DND-41 (cell line): ENCODE data around the gene BICDL2.
"Not testable (repeated sequence)": the region's sequence is repeated elsewhere in the genome, so short reads cannot be mapped to it uniquely, and the experiment has no call there.

Experiments
- ATAC-seq: fragments of 200-7000 bp; cut with Tn5 transposase; 3 replicates; pipeline ENCODE4 v1.9.1; 2021; ENCODE audit warnings: low read depth; ENCODE audit not compliant: insufficient read depth
- DNase-seq: peaks from one replicate; pipeline ENCODE4 v3.0.0-alpha.2; 2020
- H2AFZ ChIP-seq: 2 replicates; pipeline ENCODE4 v1.6.0; 2012; ENCODE audit warnings: low read depth, low read length
- H3K27ac ChIP-seq: 2 replicates; pipeline ENCODE4 v1.5.1; 2012; ENCODE audit warnings: low read length, inconsistent platforms
- H3K27me3 ChIP-seq: fragments of 200-600 bp; sonication (generic); 2 replicates; pipeline ENCODE4 v1.6.0; 2012; ENCODE audit warnings: low read length, mild to moderate bottlenecking, inconsistent platforms; ENCODE audit not compliant: insufficient read depth, poor library complexity
- H3K36me3 ChIP-seq: 2 replicates; pipeline ENCODE4 v1.5.1; 2012; ENCODE audit warnings: low read length, inconsistent platforms; ENCODE audit not compliant: insufficient read depth
- H3K4me1 ChIP-seq: 2 replicates; pipeline ENCODE4 v1.5.1; 2012; ENCODE audit warnings: mild to moderate bottlenecking, low read length; ENCODE audit not compliant: insufficient read depth
- H3K4me2 ChIP-seq: 2 replicates; pipeline ENCODE4 v1.6.0; 2012; ENCODE audit warnings: mild to moderate bottlenecking, moderate library complexity, low read length, inconsistent platforms; ENCODE audit not compliant: insufficient read depth
- H3K4me3 ChIP-seq, 2 experiments: fragments of 200-600 bp in 1 of 2; shearing (Covaris generic) in 1 of 2; 2 replicates each; pipeline ENCODE4 v1.5.1; 2012 to 2016; ENCODE audit warnings: inconsistent platforms in 2 of 2, low read length in 2 of 2, mild to moderate bottlenecking in 2 of 2, low read depth in 1 of 2, moderate library complexity in 1 of 2
- H3K79me2 ChIP-seq: 2 replicates; pipeline ENCODE4 v1.6.0; 2012; ENCODE audit warnings: low read length, inconsistent platforms; ENCODE audit not compliant: insufficient read depth
- H3K9ac ChIP-seq: 2 replicates; pipeline ENCODE4 v1.6.0; 2012; ENCODE audit warnings: low read depth, mild to moderate bottlenecking, inconsistent platforms, low read length, moderate library complexity
- H3K9me3 ChIP-seq: 2 replicates; pipeline ENCODE4 v1.5.1; 2012; ENCODE audit warnings: low read length, moderate library complexity, mild to moderate bottlenecking, inconsistent platforms; ENCODE audit not compliant: insufficient read depth, severe bottlenecking
- H4K20me1 ChIP-seq: 2 replicates; pipeline ENCODE4 v1.6.0; 2012; ENCODE audit warnings: low read length; ENCODE audit not compliant: insufficient read depth
- EZH2 ChIP-seq: IDR thresholded peaks from 3 replicates; pipeline ENCODE4 v1.6.1; 2012; ENCODE audit warnings: borderline replicate concordance, low read depth, mild to moderate bottlenecking, moderate library complexity, low read length, inconsistent platforms; ENCODE audit not compliant: severe bottlenecking
- TF ChIP-seq, protein P1 (sequence below): IDR thresholded peaks from 2 replicates; pipeline ENCODE4 v1.5.1; 2012; ENCODE audit warnings: borderline replicate concordance, low read length, moderate library complexity, mild to moderate bottlenecking; ENCODE audit not compliant: poor library complexity, severe bottlenecking; ENCODE audit errors: extremely low read depth

BICDL2 gene

DNA sequence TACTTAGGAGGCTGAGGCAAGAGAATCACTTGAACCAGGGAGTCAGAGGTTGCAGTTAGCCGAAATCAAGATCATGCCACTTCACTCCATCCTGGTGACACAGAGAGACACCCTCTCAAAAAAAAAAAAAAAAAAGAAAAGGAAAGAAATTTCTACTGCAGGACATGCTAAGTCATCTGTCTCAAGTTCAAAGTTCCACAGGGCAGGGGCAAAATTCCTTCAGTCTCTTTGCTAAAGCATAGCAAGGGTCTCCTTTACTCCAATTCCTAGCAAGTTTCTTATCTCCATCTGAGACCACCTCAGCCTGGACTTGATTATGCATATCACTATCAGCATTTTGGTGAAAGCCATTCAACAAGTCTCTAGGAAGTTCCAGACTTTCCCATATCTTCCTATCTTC is 47.7 kb upstream of the BICDL2 start:
- Histone ChIP-seq H3K79me2 (no peaks in the 10 kb centered on the region), H3K27ac (no peak overlapping the region), H3K4me3 (no peak overlapping the region), H3K9me3 (no peaks in the 10 kb centered on the region), H3K27me3 (no peaks in the 10 kb centered on the region), H3K4me2 (no peak overlapping the region), H3K4me1 (peaks cover 10% of the 10 kb centered on the region), H3K9ac (no peak overlapping the region), H4K20me1 (no peaks in the 10 kb centered on the region), H2AFZ (no peak overlapping the region), H3K36me3 (no peaks in the 10 kb centered on the region)
- no peak for DNase-seq
- no peak for TF ChIP-seq EZH2
- TF ChIP-seq, protein P1, sequence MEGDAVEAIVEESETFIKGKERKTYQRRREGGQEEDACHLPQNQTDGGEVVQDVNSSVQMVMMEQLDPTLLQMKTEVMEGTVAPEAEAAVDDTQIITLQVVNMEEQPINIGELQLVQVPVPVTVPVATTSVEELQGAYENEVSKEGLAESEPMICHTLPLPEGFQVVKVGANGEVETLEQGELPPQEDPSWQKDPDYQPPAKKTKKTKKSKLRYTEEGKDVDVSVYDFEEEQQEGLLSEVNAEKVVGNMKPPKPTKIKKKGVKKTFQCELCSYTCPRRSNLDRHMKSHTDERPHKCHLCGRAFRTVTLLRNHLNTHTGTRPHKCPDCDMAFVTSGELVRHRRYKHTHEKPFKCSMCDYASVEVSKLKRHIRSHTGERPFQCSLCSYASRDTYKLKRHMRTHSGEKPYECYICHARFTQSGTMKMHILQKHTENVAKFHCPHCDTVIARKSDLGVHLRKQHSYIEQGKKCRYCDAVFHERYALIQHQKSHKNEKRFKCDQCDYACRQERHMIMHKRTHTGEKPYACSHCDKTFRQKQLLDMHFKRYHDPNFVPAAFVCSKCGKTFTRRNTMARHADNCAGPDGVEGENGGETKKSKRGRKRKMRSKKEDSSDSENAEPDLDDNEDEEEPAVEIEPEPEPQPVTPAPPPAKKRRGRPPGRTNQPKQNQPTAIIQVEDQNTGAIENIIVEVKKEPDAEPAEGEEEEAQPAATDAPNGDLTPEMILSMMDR, result no peak
- no peak for ATAC-seq

DNA sequence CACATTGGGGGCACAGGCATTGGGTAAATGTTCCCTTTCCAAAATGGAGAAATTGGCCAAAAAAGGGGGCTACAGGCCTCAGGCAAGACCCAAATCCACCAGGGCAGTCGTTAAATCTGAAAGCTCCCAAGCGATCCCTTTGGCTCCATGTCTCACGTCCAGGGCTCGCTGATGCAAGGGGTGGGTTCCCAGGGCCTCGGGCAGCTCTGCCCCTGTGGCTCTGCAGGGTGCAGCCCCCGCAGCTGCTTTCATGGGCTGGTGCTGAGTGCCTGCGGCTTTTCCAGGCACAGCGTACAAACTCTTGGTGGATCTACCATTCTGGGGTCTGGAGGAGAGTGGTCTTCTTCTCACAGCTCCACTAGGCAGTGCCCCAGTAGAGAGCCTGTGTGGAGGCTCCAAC is 46.7 kb upstream of the BICDL2 start:
- not testable (repeated sequence) for H3K79me2 ChIP-seq, H4K20me1 ChIP-seq, H3K27me3 ChIP-seq, ATAC-seq, DNase-seq, H3K9me3 ChIP-seq, H3K9ac ChIP-seq, H3K36me3 ChIP-seq, H2AFZ ChIP-seq, H3K4me2 ChIP-seq, H3K4me3 ChIP-seq
- peaks cover 21% of the 10 kb centered on the region for H3K4me1 ChIP-seq
- H3K27ac ChIP-seq, result peak overlapping the region; percentile 50

DNA sequence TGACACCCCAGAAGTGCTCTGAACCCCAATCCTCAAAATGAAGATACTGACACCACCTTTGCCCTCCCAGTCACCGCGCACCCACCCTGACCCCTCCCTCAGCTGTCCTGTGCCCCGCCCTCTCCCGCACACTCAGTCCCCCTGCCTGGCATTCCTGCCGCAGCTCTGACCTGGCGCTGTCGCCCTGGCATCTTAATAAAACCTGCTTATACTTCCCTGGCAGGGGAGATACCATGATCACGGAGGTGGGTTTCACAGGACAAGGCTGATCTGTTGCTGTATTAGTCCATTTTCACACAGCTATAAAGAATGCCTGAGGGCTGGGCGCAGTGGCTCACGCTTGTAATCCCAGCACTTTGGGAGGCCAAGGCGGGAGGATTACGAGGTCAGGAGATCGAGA is 45.2 kb upstream of the BICDL2 start:
- not testable (repeated sequence) for H3K4me3 ChIP-seq, H4K20me1 ChIP-seq, H3K27me3 ChIP-seq, H2AFZ ChIP-seq, H3K27ac ChIP-seq, H3K9me3 ChIP-seq, H3K9ac ChIP-seq, H3K4me2 ChIP-seq, H3K36me3 ChIP-seq, H3K79me2 ChIP-seq, ATAC-seq, DNase-seq
- peaks cover 36% of the 10 kb centered on the region for H3K4me1 ChIP-seq

DNA sequence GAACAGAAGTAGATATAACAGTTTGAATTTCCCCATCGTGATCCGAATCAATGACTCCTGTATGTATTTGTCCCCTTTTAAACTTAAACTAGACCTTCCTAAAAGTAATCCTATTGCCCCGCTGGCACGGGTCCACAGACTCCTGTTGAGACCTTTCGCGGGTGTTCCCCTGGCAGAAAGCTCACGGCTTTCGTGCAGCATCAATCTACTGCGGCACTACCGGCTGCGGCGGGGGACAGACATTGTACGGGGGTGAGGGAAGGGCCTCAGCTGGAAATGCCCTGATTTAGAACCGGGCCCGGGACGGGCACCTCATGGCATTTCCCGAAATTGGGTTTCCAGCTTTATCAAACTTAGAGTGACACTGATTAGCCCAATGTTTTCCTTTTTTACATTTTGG is 43.3 kb upstream of the BICDL2 start:
- Histone ChIP-seq H3K4me1 (peaks cover 53% of the 10 kb centered on the region), H3K27me3 (no peaks in the 10 kb centered on the region), H2AFZ (no peak overlapping the region), H3K9me3 (no peaks in the 10 kb centered on the region), H3K9ac (no peak overlapping the region), H3K79me2 (no peaks in the 10 kb centered on the region), H4K20me1 (no peaks in the 10 kb centered on the region), H3K4me2 (no peak overlapping the region), H3K36me3 (no peaks in the 10 kb centered on the region), H3K4me3 (no peak overlapping the region), H3K27ac (peak overlapping the region; percentile 50; the same call in 1 of the 2 replicates)
- TF ChIP-seq EZH2, result no peak
- TF ChIP-seq, protein P1, result no peak
- ATAC-seq (no peak), DNase-seq (no peak)
